Mucosa of gallbladder (tissue), 1 donor: ENCODE data around the gene COBL. TPM values are rescaled to one million over a fixed set of nuclear protein-coding genes. Genes with fewer than 3 reads are reported as not detected.

Experiments used
- DNase-seq: peaks from one replicate; pipeline ENCODE4 v3.0.0-alpha.2; 2020; ENCODE audit warnings: low spot score
- total RNA-seq: library from RNA; stranded (reverse); gene quantifications from one replicate; pipeline ENCODE4 v1.2.1, GENCODE V29; 2021
- donor health status: DM: no; HTN: no; CAD: no.

COBL gene
- total RNA-seq, 1 donor from 2014 or later: 87.3 TPM

DNA sequence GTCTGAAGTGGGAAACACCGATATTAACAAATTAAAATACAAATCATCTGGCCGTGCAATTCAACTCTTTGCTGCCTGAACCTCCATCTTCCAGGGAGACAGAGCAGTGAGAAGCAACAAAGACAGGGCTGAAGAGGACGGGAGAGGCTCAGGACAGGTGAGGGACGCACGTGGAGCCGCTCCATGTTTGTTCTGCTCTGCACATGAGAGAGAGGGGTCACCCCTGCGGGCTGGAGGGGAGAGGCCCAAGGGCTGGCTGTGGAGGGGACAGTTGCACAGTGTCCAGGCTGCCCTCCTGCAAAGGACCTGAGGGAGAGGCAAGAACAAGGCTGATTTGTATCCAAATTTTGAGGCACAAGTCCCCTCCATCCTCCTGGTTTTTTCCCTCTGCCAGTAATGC lies 41.7 kb downstream of the COBL start:
- DNase-seq: no peak

DNA sequence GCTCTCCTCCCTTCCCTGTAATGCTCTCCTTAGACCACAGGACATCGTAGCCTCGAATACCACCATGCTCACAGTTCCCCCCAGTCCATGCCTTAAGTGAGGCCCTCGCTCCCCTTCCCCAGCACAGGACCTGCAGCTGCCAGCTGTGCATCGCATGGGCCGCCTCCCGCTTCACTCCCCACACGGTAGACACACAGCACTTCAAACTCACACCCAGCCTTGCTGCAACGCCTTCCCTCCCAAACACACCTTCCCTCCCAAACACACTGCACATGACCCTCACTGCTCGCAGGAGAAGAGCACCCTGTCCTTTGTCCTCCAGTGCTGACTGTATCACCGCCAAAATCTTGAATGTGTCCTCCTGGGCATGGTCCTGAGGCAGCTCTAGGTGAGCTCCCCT lies 42.6 kb downstream of the COBL start:
- DNase-seq: no peak

DNA sequence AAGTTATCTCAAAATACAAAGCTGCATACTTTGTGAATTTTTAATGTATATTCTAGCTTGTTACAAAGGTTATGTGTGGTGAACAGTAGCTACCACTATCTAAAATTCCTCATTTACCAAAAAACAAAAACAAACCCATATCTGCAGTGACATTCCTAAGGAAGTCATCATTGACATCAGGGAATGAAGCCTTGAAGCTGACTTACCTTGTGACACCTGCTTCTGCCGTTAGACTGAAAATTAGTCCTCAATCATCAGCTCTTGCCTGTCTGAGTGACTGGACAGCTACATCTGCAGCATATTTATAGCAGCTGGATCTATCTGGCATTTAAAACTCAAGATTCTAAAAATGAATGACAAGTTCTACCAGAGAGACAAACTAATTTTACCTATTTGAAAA lies 43.2 kb downstream of the COBL start:
- DNase-seq: no peak

DNA sequence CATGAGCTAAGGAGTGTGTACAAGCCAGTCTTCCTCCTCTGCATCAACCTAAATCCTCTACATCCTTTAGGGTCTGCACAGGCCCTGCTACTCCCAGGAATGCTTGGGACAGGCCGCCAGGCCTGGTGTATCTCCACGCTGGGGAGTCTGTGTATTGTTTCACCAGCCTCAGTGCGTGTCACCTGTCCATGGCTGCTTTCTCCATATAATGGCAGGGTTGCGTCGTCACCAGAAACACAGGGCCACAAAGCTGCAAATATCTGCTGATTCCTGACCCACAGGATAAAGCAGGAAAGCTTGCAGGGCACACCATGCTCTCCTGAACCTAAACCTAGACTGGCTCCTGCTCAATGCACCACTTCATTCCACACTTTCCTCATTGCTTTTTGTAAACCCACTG lies 45.6 kb downstream of the COBL start:
- DNase-seq: no peak

DNA sequence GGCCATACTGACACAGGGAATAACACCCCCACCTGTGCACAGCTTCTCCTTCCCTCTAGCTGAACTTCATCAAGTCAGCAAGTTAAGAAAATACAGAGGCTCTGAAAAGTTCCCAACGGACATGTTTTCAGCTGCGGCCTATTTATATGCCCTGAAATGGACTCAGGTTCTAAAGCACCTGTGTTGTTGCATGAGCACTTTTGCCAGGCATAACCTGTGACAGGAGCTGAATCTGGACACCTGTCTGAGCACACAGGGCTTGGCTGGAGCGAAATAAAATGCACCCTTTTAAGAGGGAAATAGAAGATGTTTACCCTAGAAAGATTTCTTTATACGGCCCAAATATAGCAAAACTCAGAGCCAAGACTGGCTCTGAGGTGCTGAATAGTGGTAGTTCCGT lies 46.7 kb downstream of the COBL start:
- no peak for DNase-seq

DNA sequence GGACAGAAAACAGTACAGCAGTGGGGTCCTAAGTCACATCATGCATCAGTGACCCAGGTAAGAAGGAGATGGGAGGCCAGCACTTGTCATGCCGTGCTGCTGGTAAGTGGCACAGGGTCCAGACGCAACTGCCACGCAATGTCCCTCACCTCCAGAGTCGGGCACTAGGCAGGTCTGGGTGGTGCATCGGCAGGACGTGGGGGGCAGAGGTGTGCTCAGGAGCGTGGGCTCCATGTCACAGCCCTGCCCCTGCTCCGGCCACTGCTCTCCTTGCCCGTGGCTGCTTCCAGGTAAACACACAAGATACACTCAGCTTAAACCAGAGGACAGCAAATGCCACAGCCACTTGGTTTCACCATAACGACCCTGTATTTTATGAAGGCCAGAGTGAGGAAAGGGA lies 47.3 kb downstream of the COBL start:
- no peak for DNase-seq

DNA sequence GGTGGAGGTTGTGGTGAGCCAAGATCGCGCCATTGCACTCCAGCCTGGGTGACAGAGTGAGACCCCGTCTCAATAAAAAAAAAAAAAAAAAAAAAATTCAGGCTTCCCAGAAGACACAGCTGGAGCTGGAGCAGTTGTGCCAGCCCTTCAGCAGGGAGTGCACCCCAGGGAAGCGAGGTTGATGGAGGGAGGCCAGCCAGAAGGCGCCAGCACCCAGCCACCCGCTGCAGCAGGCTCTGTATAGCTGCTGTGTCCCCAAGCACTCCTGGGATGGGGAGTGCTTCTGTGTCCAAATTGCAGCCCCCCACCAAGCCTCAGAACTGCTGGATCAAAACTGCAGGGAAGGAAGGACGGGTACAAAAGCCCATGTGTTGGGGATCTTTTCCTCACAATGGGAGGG lies 47.8 kb downstream of the COBL start:
- no peak for DNase-seq

DNA sequence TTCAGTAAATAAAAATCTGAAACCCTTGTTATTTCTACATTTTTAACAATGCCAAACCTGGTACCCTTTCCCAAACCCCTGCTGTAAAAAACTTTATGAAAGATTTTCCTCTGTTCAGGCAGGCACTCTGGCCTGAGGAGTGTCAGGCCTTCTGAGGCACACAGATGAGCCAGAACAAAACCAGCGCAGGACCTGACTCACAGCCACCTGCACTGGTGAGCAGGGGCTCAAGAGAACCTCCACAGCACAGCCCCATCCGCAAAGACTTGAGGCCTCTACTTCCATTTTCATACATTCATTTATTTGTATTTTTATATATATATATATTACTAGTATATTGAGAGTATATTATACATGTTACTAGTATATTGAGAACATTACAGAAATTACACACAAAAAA lies 49.4 kb downstream of the COBL start:
- no peak for DNase-seq

DNA sequence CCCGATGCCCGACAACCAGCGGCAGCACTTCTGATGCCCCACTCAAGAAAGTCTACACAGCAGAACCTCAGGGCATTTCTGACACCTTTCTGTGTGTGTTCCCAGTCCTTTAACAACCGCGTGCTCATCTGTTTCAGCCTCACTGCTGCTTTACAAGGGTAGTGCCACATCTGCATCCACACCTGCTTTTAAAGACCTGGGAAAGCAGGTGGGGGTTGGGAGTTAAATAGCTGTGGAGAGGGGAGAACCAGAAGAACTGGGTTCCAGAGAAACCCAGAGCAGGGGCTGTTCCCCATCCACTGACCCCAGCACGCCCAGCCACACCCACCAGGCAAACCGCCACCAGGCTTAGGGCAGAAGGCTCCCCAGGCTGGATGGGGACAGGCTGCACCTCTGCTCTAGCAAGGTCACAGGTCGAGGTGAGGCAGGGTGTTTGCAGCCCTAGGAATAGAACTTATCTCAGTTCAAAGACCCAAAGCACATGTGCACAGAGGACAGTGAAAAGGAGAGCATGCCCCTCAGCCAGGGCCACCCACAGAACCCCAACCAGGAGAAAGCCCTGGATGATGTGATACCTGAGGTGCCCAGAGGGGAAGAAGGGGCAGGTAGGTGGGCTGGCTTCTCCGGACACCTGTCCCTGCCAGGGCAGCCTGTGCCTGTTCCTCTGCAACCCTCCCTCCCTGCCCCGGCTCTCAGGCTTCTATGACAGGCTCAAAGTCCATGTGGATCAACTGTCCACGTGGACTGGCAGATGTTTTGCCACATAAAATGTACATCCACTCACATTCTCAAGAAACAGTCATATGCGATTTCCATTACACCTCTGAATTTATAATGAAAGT lies 51.3 kb downstream of the COBL start:
- peak; percentile 60 for DNase-seq

DNA sequence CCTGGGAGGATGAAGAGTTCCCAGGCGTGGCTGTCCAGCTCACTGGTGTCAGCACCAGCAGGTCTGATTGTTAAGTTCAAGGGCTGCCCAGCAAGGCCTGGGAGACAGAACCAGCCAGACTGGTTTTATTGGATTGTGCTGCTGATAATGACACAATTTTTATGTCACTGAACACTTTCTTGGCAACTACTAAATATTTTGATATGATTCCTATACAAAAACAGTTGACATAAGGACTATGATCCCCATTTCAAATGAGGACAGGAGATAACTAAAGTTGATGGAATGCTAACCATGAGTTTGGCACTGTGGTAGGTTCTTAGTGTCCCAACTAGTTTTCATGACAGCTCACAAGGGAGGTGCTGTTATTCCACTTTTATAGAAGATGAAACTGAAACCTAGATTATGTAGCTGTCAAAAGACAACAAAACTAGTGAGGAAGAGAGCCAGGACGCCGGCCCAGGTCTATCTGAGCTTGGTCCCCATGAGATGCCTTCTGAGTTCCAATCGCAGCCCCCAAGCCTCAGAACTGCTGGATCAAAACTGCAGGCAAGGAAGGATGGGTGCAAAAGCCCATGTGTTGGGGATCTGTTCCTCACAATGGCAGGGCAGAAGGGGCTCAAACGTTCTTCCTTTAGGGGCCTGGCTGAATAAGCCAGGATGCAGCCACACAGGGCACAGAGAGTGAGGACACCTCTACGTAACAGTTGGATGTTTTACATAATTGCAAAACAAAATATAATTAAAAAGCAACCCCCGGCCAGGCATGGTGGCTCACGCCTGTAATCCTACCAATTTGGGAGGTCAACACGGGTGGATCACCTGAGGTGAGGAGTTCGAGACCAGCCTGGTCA lies 52.8 kb downstream of the COBL start:
- peak; percentile 87 for DNase-seq

DNA sequence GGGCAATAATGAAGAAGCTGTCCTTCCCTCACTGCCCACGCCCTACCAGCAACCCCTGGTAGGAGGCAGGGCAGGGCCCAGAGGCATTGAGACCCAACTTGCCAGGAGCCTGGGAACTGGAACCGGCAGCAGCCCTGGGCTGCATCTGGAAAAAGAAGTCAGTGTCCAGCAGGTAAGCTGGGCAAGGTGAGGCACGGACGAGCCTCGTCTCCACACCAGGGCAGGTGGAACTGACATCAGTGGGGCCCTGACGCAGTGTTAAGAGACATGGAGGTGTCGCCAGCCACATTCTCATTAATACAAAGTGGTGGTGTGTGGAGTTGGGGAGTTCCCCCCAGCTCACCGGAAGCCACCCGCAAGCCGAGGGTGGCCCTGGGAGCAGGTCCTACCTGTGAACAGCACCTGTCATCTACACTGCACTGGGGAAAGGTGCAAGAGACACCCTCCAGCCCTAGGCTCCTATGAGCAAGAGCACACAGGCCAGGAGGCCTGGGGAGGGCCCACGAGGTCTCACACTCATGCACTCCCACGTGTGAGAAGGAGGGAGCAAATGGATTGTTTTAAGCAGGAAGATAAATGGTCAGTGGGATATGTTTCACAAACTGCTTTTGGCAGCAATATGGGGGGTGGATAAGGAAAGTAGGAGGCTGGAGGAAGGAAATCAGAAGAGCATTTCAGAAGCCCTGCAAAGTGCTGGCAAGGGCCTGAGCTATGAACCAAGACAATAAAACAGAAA lies 53.6 kb downstream of the COBL start:
- no peak for DNase-seq

DNA sequence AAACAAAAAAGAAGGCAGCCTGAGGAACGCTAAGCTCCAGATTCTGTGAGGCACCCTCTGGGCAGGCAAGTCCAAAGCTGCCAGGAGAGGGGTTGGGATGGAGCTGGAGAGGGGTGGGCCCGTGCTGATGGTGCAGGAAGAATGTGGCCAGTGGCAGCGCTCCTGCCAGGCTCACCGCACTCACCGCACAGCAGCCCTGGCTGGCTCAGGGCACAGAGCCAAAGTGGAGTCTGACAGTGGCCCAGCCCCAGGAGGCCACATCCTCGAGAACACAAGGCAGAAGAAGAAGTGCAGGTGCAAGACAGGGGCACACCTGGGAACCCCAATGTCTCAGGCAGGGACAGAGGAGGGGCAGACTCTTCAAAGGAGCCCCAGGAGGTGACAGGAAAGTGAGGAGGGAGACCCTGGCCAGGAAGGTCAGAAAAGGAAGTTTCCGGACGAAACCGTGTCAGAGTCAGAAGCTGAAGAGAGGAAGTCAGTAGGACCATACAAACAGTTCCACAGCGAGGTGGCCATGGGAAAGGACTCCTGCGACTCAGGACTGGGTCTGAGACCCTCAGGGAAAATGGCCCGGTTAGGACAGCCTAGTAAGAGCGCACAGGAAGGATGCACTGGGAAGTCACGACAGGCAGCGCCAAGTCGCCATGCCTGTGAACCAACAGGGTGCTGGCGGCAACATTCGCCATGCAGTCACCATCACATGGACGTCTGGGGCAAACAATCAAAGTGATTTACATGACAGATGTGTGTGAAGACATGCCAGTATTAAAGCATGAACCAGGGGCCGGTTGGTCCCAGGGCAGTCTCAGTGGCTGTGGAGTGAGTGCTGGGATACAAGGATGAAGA lies 54.4 kb downstream of the COBL start:
- DNase-seq: no peak

DNA sequence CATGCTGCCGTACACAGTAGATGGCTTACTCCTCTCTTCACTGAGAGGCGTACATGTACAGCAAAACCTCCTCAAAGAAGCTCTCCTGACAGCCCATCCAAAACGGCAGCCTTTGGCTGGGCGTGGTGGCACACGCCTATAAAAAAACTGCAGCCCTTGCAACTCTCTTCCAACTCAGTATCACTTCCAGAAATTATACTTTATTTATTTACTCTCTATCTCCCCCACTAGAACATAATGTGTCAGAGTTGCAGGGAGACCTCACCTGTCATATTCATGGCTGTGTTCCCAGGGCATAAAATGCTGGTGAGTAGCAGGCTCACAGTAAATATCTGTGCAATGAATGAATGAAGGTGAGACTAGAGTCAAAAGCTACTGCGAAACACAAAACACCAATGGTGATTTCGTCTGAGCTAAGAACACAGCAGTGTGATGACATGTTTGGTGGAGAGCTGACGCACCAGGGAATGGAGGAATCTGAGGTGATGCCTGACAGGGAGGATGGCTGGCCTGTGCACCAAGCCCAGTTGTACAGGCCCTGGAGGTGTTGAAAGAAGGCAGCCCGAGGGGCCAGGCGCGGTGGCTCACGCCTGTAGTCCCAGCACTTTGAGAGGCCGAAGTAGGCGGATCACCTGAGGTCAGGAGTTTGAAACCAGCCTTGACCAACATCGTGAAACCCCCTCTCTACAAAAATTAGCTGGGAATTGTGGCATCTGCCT lies 55.3 kb downstream of the COBL start:
- no peak for DNase-seq

DNA sequence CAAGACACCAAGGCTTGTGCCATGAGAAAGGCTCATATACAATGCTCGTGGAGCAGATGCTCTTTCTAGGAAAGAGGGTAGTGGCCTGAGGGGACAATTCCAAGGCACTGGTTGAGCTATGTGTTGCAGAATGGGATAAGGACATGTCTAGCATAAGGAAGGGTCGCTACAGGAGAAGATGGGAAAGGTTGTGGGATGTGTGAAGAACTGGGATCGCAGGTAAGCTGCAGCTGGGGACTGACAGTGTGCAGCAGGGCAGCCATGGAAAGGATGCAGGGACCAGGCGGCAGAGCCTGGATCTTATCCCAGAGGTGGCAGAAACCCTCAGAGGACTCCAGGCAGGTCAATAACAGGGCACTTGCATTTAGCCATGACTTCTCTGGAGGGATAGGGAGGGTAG lies 56.1 kb downstream of the COBL start:
- DNase-seq: no peak

DNA sequence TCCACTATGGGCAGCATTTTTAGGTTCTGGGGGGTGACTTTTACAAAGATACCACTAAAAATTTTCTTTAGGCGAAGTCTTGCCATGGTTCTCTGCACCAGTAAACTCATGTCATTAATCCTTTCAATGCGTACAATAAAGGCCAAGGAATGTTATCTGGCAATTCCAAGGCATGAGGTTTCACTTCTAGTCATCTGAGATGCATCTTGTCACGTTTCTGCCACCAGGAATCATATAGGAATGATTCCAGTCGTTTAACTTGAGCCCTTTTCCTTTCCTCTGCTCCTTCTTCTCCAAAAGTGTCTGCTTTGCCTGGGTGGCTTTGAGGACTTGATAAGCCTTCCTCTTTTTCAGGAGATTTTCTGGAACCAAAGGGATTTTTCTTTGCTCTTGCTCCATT lies 56.8 kb downstream of the COBL start:
- DNase-seq: no peak

DNA sequence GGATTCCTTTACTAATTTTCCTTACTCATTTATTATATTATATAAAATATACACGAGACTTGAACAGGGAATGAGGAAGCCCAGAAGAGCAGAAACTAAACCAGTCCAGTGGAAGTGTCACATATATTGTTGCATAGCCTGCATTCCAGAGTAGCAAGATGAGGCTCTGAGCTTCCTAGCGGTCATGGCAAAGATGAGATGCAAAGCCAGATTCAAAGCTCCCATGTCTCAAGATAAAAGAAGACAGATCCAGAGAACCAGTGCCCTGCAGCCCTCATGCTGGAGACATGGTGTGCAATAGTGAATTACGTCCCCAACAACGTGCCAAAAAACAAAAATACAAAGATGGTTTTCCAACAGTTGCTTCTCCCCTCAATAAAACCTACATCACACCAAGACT lies 59.7 kb downstream of the COBL start:
- DNase-seq: no peak

DNA sequence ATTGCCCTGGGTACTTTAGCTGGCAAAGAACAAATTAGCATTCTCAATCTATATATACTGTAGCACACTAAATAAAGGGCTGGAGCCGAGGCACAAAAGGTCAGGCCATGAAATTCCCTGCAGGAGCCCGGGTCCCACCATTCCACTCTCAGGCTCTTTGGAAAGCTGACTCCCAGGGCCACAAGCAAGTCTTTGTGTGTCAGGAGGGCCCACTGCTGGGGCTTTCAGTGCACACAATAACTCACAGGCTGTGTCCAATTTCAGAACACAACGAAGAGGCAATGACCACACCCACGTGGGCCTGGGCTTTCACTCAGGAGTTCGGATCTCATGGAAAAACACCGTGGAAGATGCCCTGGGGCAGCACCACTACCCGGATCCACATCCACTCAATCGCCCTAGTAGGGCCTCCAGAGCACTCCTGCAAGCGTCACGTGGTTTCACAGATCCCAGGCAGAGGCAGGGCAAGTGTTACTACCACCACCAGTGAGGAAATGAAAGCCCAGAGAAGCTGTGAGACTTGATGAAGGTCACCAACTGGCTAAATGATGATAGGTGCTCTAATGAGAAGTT lies 60.3 kb downstream of the COBL start:
- DNase-seq: no peak

DNA sequence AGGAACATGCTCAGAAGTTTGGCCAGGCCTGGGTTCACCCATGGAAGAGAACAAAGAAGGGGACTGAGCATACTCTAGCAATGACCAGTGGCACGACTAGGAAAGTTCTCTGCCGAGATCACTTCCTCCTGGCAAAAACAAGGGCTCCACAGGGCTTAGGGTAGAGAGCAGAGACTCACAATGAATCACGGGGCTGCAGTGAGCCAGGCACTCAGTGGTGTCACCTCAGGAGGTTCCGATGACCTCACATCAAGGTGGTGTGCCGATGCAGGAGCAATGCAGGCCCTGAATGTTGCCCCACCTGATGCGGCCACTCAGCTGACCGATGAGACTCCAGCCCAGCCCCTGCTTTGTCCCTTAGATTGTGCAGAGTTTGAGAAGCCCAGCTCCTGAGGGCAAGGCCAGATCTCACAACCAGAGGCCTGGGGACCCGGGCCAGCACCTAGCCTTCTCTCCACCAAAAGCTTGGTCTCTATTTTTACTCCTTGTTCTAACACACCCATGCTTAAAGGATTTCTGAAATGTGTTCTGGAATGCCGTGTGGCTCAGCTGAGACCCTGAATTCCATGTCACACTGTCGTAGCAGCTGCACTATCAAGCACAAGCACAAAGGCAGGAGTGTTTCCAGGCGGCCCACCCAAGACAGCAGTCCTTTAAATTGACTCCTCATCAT lies 60.9 kb downstream of the COBL start:
- peak; percentile 44 for DNase-seq

DNA sequence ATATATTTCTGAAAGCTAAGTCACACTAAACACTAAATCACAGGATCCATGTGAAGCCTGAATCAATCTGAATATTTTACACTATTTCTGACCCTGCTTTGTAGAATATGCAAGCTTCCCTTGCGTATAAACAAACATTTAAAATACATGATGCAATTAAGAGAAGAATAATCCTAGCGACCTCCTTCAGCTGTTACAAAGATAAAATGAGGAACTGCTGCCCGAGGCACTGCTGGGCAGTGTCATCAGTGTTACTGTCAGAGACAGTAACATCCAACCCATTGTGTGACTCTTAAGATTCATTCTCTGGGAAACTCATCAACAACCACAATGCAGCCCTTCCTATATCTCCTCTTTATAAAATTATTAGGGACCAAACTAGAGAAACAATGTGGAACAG lies 61.6 kb downstream of the COBL start:
- no peak for DNase-seq

DNA sequence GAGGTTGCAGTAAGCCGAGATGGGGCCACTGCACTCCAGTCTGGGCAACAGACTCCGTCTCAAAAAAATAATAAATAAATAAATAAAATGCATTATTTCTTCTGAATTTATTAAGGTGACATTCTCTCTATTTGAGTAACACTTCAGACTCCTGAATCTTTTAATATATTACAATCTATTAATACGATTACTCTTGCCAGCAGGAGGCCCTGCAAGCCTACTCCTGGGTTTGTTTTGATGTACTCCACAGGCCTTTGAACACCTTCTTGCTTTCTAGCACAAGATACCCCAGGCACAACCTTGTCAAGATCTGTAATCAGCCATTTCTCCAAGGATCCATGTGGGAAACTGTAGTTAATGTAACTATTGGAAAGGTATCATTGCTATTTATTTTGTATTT lies 63.5 kb downstream of the COBL start:
- no peak for DNase-seq
